HepG2 (cell line): ENCODE measurements around the gene REST. TPM values are rescaled to one million over a fixed set of nuclear protein-coding genes. Genes with fewer than 3 reads are reported as not detected.
A peak's percentile ranks its signal among the peaks of the same experiment; 100 is the strongest.

ENCODE experiments used
- ATF1 ChIP-seq: IDR thresholded peaks from 2 replicates; pipeline ENCODE4 v1.6.1; 2016; ENCODE audit warnings: mild to moderate bottlenecking, control low read depth
- EED ChIP-seq: sonication (generic); formaldehyde crosslinking; IDR thresholded peaks from 2 replicates; pipeline ENCODE4 v1.5.0; 2020; ENCODE audit warnings: mild to moderate bottlenecking, missing genetic modification reagents
- KDM1A ChIP-seq: IDR thresholded peaks from 2 replicates; pipeline ENCODE4 v1.6.1; 2016; ENCODE audit warnings: missing compliant biosample characterization
- PCBP2 ChIP-seq: fragments of 200-400 bp; formaldehyde crosslinking; optimal IDR thresholded peaks from 2 replicates; pipeline ENCODE3; 2018; ENCODE audit warnings: low read length, low read depth; ENCODE audit not compliant: poor library complexity, severe bottlenecking
- PHF20 ChIP-seq: sonication (generic); formaldehyde crosslinking; IDR thresholded peaks from 2 replicates; pipeline ENCODE4 v1.5.0; 2020; ENCODE audit warnings: mild to moderate bottlenecking, missing genetic modification reagents
- RBFOX2 ChIP-seq: fragments of 200-400 bp; formaldehyde crosslinking; IDR thresholded peaks from 2 replicates; pipeline ENCODE4 v1.6.1; 2017; ENCODE audit warnings: low read depth, mild to moderate bottlenecking, low read length
- SAP130 ChIP-seq: IDR thresholded peaks from 2 replicates; pipeline ENCODE4 v1.6.1; 2016; ENCODE audit warnings: low read depth
- TAF1 ChIP-seq: sonication (generic); formaldehyde crosslinking; IDR thresholded peaks from 2 replicates; pipeline ENCODE4 v1.4.0; 2020; ENCODE audit warnings: missing genetic modification reagents
- ZFP37 ChIP-seq: sonication (generic); formaldehyde crosslinking; IDR thresholded peaks from 2 replicates; pipeline ENCODE4 v1.4.0; 2020; ENCODE audit warnings: missing genetic modification reagents, borderline replicate concordance
- ZNF274 ChIP-seq: sonication (generic); formaldehyde crosslinking; IDR thresholded peaks from 2 replicates; pipeline ENCODE4 v1.5.1; 2020; ENCODE audit warnings: mild to moderate bottlenecking, missing genetic modification reagents
- ZNF670 ChIP-seq: sonication (generic); formaldehyde crosslinking; IDR thresholded peaks from 2 replicates; pipeline ENCODE4 v1.8.0; 2022; ENCODE audit warnings: mild to moderate bottlenecking, missing genetic modification reagents, borderline replicate concordance
- ZNF724P ChIP-seq: sonication (generic); formaldehyde crosslinking; IDR thresholded peaks from 2 replicates; pipeline ENCODE4 v1.8.0; 2022; ENCODE audit warnings: missing genetic modification reagents, borderline replicate concordance
- ZNF775 ChIP-seq: sonication (generic); formaldehyde crosslinking; IDR thresholded peaks from 2 replicates; pipeline ENCODE4 v1.4.0; 2020; ENCODE audit warnings: missing genetic modification reagents, mild to moderate bottlenecking, moderate library complexity, borderline replicate concordance
- polyA plus RNA-seq, 8 experiments: library from polyadenylated mRNA; depleted of rRNA in 3 of 8; stranded (reverse) in 7 of 8; unstranded in 1 of 8; fragments of >200 nt; fragmentation: Illumina TruSeq in 4 of 8; extraction: Trizol in 4 of 8; gene quantifications; 2 replicates each; pipeline versions ENCODE4 v1.2.1 to v1.2.3, GENCODE V29; 2011 to 2016; ENCODE audit warnings: low read depth in 4 of 8, missing spikeins in 1 of 8, mixed read lengths in 1 of 8; ENCODE audit not compliant: insufficient read depth in 1 of 8
- total RNA-seq, 5 experiments: library from RNA; depleted of rRNA; stranded (reverse); fragments of >200 nt; fragmentation: Illumina TruSeq; extraction: Trizol; gene quantifications; 2 replicates each; pipeline ENCODE4 v1.2.3, GENCODE V29; 2016; ENCODE audit warnings: low read depth in 1 of 5
- TF ChIP-seq, protein P1 (sequence below): sonication (generic); formaldehyde crosslinking; conservative IDR thresholded peaks from 2 replicates; pipeline ENCODE4 v1.8.0; 2022; ENCODE audit warnings: missing genetic modification reagents
- TF ChIP-seq, protein P2 (sequence below): sonication (generic); formaldehyde crosslinking; IDR thresholded peaks from 2 replicates; pipeline ENCODE4 v1.8.1; 2023; ENCODE audit warnings: mild to moderate bottlenecking, missing genetic modification reagents
- TF ChIP-seq, protein P3 (sequence below): sonication (generic); formaldehyde crosslinking; IDR thresholded peaks from 2 replicates; pipeline ENCODE4 v1.4.0; 2020; ENCODE audit warnings: missing genetic modification reagents
- TF ChIP-seq, protein P4 (sequence below): sonication (generic); formaldehyde crosslinking; IDR thresholded peaks from 2 replicates; pipeline ENCODE4 v1.5.1; 2020; ENCODE audit warnings: mild to moderate bottlenecking, moderate library complexity, missing genetic modification reagents
- TF ChIP-seq, protein P5 (sequence below): sonication (generic); formaldehyde crosslinking; IDR thresholded peaks from 2 replicates; pipeline ENCODE4 v1.4.0; 2020; ENCODE audit warnings: missing genetic modification reagents, borderline replicate concordance

Gene REST
- total and polyA plus RNA-seq, 2 of the 13 experiments (the other 11 are each of a cell fraction or from before 2014, with no cell fraction given): 12.7 to 22.4 TPM

DNA sequence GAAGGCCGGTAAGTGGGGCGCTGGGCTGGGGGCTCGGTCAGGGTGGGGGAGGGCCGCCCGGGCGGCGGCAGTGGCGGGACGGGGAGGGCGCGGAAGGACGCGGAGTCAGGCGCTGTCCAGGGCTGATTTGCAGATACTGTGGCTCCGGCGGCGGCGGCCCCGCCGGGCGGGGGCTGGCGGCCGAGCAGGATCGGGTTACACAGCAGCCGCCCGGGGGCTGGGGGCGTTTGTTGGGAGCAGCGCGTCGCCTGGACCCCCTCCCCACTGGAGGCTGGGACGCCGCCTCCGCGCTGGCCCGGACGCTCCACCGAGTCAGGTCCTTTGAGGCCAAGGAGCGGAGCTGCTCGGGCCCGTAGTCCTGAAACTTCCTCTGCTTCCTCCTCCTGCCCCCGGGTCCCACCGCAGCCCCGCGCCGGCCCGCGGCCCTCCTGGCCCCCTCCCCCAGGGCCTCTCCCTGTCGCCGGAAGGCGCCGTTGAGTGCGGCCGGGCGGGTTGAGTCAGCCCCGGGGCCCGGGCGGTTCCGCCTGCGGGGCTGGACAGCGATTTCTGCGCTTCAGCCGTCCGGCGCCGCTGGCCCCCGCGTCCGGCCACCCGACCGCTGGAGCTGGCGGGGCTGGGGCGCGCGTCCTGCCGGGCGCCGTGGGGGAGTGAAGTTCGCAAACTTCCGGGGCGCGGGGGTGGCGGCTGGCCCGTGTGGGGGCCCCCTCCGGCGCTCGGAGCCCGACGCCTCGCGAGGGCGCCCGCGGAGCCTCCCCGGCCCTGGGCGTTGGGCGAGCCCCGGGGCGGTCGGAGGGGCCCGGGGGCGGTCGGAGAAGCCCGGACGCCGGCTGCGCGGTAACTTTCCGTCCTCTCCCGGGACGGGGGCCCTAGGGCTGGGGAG lies 746 bp downstream of the REST start (continued):
- TF ChIP-seq ATF1 (CRISPR knock-in tag) (no peak), PCBP2 (no peak), ZNF274 (0 out of 2 replicates have a peak, but pooled peaks have one; percentile 5), SAP130 (CRISPR knock-in tag) (peak; percentile 33; the same call in 1 of the 2 replicates), PHF20 (0 out of 2 replicates have a peak, but pooled peaks have one; percentile 15), EED (CRISPR knock-in tag) (no peak), ZNF670 (CRISPR knock-in tag) (no peak), RBFOX2 (peak; percentile 77), ZFP37 (CRISPR knock-in tag) (no peak), KDM1A (CRISPR knock-in tag) (no peak), TAF1 (CRISPR knock-in tag) (peak; percentile 32; the same call in 1 of the 2 replicates), ZNF724P (CRISPR knock-in tag) (no peak), ZNF775 (CRISPR knock-in tag) (no peak)
- TF ChIP-seq, protein P1, sequence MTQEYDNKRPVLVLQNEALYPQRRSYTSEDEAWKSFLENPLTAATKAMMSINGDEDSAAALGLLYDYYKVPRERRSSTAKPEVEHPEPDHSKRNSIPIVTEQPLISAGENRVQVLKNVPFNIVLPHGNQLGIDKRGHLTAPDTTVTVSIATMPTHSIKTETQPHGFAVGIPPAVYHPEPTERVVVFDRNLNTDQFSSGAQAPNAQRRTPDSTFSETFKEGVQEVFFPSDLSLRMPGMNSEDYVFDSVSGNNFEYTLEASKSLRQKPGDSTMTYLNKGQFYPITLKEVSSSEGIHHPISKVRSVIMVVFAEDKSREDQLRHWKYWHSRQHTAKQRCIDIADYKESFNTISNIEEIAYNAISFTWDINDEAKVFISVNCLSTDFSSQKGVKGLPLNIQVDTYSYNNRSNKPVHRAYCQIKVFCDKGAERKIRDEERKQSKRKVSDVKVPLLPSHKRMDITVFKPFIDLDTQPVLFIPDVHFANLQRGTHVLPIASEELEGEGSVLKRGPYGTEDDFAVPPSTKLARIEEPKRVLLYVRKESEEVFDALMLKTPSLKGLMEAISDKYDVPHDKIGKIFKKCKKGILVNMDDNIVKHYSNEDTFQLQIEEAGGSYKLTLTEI: no peak
- TF ChIP-seq, protein P2, sequence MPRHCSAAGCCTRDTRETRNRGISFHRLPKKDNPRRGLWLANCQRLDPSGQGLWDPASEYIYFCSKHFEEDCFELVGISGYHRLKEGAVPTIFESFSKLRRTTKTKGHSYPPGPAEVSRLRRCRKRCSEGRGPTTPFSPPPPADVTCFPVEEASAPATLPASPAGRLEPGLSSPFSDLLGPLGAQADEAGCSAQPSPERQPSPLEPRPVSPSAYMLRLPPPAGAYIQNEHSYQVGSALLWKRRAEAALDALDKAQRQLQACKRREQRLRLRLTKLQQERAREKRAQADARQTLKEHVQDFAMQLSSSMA (CRISPR knock-in tag): no peak
- TF ChIP-seq, protein P3, sequence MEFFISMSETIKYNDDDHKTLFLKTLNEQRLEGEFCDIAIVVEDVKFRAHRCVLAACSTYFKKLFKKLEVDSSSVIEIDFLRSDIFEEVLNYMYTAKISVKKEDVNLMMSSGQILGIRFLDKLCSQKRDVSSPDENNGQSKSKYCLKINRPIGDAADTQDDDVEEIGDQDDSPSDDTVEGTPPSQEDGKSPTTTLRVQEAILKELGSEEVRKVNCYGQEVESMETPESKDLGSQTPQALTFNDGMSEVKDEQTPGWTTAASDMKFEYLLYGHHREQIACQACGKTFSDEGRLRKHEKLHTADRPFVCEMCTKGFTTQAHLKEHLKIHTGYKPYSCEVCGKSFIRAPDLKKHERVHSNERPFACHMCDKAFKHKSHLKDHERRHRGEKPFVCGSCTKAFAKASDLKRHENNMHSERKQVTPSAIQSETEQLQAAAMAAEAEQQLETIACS: peak; percentile 45
- TF ChIP-seq, protein P4, sequence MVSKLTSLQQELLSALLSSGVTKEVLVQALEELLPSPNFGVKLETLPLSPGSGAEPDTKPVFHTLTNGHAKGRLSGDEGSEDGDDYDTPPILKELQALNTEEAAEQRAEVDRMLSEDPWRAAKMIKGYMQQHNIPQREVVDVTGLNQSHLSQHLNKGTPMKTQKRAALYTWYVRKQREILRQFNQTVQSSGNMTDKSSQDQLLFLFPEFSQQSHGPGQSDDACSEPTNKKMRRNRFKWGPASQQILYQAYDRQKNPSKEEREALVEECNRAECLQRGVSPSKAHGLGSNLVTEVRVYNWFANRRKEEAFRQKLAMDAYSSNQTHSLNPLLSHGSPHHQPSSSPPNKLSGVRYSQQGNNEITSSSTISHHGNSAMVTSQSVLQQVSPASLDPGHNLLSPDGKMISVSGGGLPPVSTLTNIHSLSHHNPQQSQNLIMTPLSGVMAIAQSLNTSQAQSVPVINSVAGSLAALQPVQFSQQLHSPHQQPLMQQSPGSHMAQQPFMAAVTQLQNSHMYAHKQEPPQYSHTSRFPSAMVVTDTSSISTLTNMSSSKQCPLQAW (CRISPR knock-in tag): no peak
- TF ChIP-seq, protein P5, sequence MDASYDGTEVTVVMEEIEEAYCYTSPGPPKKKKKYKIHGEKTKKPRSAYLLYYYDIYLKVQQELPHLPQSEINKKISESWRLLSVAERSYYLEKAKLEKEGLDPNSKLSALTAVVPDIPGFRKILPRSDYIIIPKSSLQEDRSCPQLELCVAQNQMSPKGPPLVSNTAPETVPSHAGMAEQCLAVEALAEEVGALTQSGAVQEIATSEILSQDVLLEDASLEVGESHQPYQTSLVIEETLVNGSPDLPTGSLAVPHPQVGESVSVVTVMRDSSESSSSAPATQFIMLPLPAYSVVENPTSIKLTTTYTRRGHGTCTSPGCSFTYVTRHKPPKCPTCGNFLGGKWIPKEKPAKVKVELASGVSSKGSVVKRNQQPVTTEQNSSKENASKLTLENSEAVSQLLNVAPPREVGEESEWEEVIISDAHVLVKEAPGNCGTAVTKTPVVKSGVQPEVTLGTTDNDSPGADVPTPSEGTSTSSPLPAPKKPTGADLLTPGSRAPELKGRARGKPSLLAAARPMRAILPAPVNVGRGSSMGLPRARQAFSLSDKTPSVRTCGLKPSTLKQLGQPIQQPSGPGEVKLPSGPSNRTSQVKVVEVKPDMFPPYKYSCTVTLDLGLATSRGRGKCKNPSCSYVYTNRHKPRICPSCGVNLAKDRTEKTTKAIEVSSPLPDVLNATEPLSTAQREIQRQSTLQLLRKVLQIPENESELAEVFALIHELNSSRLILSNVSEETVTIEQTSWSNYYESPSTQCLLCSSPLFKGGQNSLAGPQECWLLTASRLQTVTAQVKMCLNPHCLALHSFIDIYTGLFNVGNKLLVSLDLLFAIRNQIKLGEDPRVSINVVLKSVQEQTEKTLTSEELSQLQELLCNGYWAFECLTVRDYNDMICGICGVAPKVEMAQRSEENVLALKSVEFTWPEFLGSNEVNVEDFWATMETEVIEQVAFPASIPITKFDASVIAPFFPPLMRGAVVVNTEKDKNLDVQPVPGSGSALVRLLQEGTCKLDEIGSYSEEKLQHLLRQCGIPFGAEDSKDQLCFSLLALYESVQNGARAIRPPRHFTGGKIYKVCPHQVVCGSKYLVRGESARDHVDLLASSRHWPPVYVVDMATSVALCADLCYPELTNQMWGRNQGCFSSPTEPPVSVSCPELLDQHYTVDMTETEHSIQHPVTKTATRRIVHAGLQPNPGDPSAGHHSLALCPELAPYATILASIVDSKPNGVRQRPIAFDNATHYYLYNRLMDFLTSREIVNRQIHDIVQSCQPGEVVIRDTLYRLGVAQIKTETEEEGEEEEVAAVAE (CRISPR knock-in tag): no peak
